ENCODE measurements around the gene NEK7. TPM values are rescaled to one million over a fixed set of nuclear protein-coding genes. Genes with fewer than 3 reads are reported as not detected.
"Not testable (repeated sequence)": the region's sequence is repeated elsewhere in the genome, so short reads cannot be mapped to it uniquely, and the experiment has no call there.

NEK7 gene
- total and polyA plus RNA-seq, 9 donors = 25.0 to 87.0 (median 61.3) TPM

- WGBS, 3 donors = 91 to 100% (median 100%) methylated on average over 1 of the region's 1 CpG
- no peaks in the 10 kb centered on the region for H3K9me3 ChIP-seq
- no peak overlapping the region for H3K27ac ChIP-seq
- TF ChIP-seq, protein P1, sequence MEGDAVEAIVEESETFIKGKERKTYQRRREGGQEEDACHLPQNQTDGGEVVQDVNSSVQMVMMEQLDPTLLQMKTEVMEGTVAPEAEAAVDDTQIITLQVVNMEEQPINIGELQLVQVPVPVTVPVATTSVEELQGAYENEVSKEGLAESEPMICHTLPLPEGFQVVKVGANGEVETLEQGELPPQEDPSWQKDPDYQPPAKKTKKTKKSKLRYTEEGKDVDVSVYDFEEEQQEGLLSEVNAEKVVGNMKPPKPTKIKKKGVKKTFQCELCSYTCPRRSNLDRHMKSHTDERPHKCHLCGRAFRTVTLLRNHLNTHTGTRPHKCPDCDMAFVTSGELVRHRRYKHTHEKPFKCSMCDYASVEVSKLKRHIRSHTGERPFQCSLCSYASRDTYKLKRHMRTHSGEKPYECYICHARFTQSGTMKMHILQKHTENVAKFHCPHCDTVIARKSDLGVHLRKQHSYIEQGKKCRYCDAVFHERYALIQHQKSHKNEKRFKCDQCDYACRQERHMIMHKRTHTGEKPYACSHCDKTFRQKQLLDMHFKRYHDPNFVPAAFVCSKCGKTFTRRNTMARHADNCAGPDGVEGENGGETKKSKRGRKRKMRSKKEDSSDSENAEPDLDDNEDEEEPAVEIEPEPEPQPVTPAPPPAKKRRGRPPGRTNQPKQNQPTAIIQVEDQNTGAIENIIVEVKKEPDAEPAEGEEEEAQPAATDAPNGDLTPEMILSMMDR (IDR thresholded peaks at IDR 0.05) = no peak
- TF ChIP-seq POLR2A (IDR thresholded peaks at IDR 0.05) (no peak), EP300 (IDR thresholded peaks at IDR 0.05) (no peak)
- H3K4me3 ChIP-seq = no peak overlapping the region
- H3K4me1 ChIP-seq (ENCODE audit: insufficient read depth) = no peaks in the 10 kb centered on the region
- no peaks in the 10 kb centered on the region for H3K36me3 ChIP-seq
- intact Hi-C loops (cut with DNase I) = no loop called here
- H3K27me3 ChIP-seq = no peaks in the 10 kb centered on the region
- DNase-seq = no peak
Measured at GRCh38 chr1:198300451-198300850, 143.7 kb downstream of the NEK7 start.

DNA sequence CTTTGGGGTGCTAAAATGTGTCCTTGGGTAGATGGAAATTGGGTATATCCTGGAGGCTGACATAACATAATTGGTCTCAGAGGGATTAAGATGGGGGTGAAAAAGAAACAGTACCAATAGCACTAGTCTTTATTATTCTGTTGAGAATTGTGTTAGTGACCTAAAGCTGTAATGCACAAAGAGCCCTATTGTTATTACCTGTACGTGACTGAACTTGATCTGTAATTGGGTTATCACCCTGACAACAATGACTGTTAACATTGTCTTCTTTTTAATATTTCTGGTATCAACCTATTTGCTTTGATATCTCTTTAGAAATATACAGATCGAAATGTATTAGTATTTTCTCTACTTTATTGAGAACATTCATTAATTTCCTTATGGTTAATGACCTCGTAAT lies 147.6 kb downstream of the NEK7 start:
- intact Hi-C loops (cut with DNase I) = no loop called here
- TF ChIP-seq, protein P1 (IDR thresholded peaks at IDR 0.05) = no peak
- TF ChIP-seq EP300 (IDR thresholded peaks at IDR 0.05) (no peak), POLR2A (IDR thresholded peaks at IDR 0.05) (no peak)
- Histone ChIP-seq H3K27me3 (no peaks in the 10 kb centered on the region), H3K4me1 (ENCODE audit: insufficient read depth) (no peaks in the 10 kb centered on the region), H3K27ac (no peak overlapping the region), H3K9me3 (no peaks in the 10 kb centered on the region), H3K36me3 (no peaks in the 10 kb centered on the region), H3K4me3 (no peak overlapping the region)
- DNase-seq = no peak
- WGBS, 3 donors = 95 to 99% (median 98%) methylated on average over 3 of the region's 3 CpGs

- H3K4me3 ChIP-seq; H3K36me3 ChIP-seq; H3K27me3 ChIP-seq; H3K4me1 ChIP-seq (ENCODE audit: insufficient read depth); H3K9me3 ChIP-seq; H3K27ac ChIP-seq; intact Hi-C loops (cut with DNase I): not testable (repeated sequence)
- 86 to 90% (median 90%) methylated on average over 15 of the region's 15 CpGs for WGBS, 3 donors
- DNase-seq = peak in 1 of 5 donors; percentile 10
Measured at GRCh38 chr1:198314817-198315216, 158.0 kb downstream of the NEK7 start.

DNA sequence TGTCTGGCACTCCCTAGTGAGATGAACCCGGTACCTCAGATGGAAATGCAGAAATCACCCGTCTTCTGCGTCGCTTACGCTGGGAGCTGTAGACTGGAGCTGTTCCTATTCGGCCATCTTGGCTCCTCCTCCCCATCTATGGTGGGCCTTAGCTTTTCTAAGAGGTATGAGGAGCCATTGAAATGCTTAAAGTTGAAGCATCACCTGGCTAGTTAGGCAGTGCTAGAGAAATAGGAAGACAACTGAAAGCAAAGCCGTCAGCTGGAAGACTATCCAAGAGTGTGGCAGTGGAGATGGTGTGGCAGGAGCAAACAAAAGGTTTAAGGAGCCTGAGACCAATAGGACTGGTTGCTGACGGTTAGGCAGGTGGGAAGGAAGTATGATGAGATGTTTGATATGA lies 158.5 kb downstream of the NEK7 start:
- H3K4me3 ChIP-seq; H3K27ac ChIP-seq; intact Hi-C loops (cut with DNase I); H3K36me3 ChIP-seq; H3K4me1 ChIP-seq (ENCODE audit: insufficient read depth); DNase-seq; H3K27me3 ChIP-seq; H3K9me3 ChIP-seq: not testable (repeated sequence)
- 90 to 98% (median 97%) methylated on average over 7 to 8 of the region's 8 CpGs for WGBS, 3 donors

GRCh38 chr1:198316546-198317100 lies 159.8 kb downstream of the NEK7 start:
- Histone ChIP-seq H3K4me1 (ENCODE audit: insufficient read depth) (no peaks in the 10 kb centered on the region), H3K36me3 (no peaks in the 10 kb centered on the region), H3K27ac (no peak overlapping the region), H3K27me3 (no peaks in the 10 kb centered on the region), H3K4me3 (no peak overlapping the region), H3K9me3 (no peaks in the 10 kb centered on the region)
- TF ChIP-seq, protein P1 (IDR thresholded peaks at IDR 0.05) = no peak
- TF ChIP-seq EP300 (IDR thresholded peaks at IDR 0.05) = no peak
- TF ChIP-seq POLR2A (IDR thresholded peaks at IDR 0.05) = no peak
- WGBS, 3 donors = 73 to 97% (median 94%) methylated on average over 4 of the region's 4 CpGs
- intact Hi-C loops (cut with DNase I) = no loop called here
- DNase-seq = no peak

All from ovary (tissue), 9 donors.